Sigmoid colon (tissue), 7 donors: Measurements from ENCODE around the gene TRIM4. TPM values are rescaled to one million over a fixed set of nuclear protein-coding genes. Genes with fewer than 3 reads are reported as not detected.

ENCODE experiments used
- DNase-seq: peaks from one replicate; pipeline ENCODE4 v3.0.0-alpha.2; 2019
- H3K27ac ChIP-seq, 4 donors: fragments of 200-600 bp; sonication (generic); one replicate each; pipeline ENCODE4 v1.5.1; 2016 to 2019; ENCODE audit warnings: mild to moderate bottlenecking in 1 of 4
- H3K27me3 ChIP-seq, 3 donors: fragments of 200-600 bp; sonication (generic); one replicate each; pipeline ENCODE4 v1.5.1; 2019; ENCODE audit warnings: mild to moderate bottlenecking in 1 of 3
- H3K36me3 ChIP-seq, 4 donors: fragments of 200-600 bp; sonication (generic); one replicate each; pipeline ENCODE4 v1.5.1; 2016 to 2019
- H3K4me1 ChIP-seq, 4 donors: fragments of 200-600 bp; sonication (generic); one replicate each; pipeline ENCODE4 v1.5.1; 2017 to 2019
- H3K4me3 ChIP-seq, 4 donors: fragments of 200-600 bp; sonication (generic); one replicate each; pipeline ENCODE4 v1.5.1; 2017 to 2019; ENCODE audit warnings: mild to moderate bottlenecking in 2 of 4, moderate library complexity in 1 of 4
- H3K9me3 ChIP-seq, 4 donors: fragments of 200-600 bp in 3 of 4; sonication (generic) in 3 of 4; one replicate each; pipeline versions ENCODE4 v1.5.1 to v1.6.1; 2013 to 2019
- CTCF ChIP-seq, 4 experiments: fragments of 450-650 bp in 3 of 4; fragments of 200-600 bp in 1 of 4; IDR thresholded peaks; one replicate each; pipeline ENCODE4 v1.5.1; 2016 to 2019; ENCODE audit warnings: antibody characterized with exemption in 4 of 4, mild to moderate bottlenecking in 3 of 4, moderate library complexity in 2 of 4
- EP300 ChIP-seq, 4 donors: sonication (generic); formaldehyde crosslinking; IDR thresholded peaks; one replicate each; pipeline ENCODE4 v1.6.1; 2017; ENCODE audit warnings: antibody characterized with exemption in 4 of 4
- POLR2A ChIP-seq, 2 donors: fragments of 450-650 bp; IDR thresholded peaks; one replicate each; pipeline ENCODE4 v1.6.1; 2016; ENCODE audit warnings: antibody characterized with exemption in 2 of 2, mild to moderate bottlenecking in 2 of 2, moderate library complexity in 2 of 2
- POLR2AphosphoS5 ChIP-seq, 4 donors: sonication (generic); formaldehyde crosslinking; IDR thresholded peaks; one replicate each; pipeline ENCODE4 v1.6.1; 2017; ENCODE audit warnings: antibody characterized with exemption in 4 of 4
- WGBS, 2 donors: extraction: QIAGEN DNeasy Blood & Tissue Kit; methylation state at CpG; one replicate each; pipeline ENCODE4 v1.1.7; 2013; 5-methylcytosine and 5-hydroxymethylcytosine counted together
- intact Hi-C: fragments of 100-400 bp; cut with DNase I; formaldehyde crosslinking; loops from one replicate; pipeline ENCODE4 v1.15.1; 2023
- polyA plus RNA-seq, 3 donors: library from polyadenylated mRNA; stranded (reverse); fragments of 200-250 nt; gene quantifications; one replicate each; pipeline ENCODE4 v1.2.3, GENCODE V29; 2013
- total RNA-seq, 4 donors: library from RNA; depleted of rRNA; stranded (reverse); fragments of >200 nt; gene quantifications; one replicate each; pipeline ENCODE4 v1.1.0, GENCODE V29; 2016
- donor health status: healthy with polysubstance abuse.
- donor health status: Bipolar disorder and iron deficiency.
- donor health status: healthy.

Gene TRIM4
- total and polyA plus RNA-seq, 7 donors, result 12.5 to 33.2 (median 21.9) TPM

GRCh38 chr7:99928994-99929729 is 9.8 kb upstream of the TRIM4 start, which contains the start of gene GJC3:
Gene GJC3, minus strand, starts transcription at chr7:99929620. Its CDS starts 0 bp downstream, at chr7:99929620.
- intact Hi-C loops, result no loop called here
- Histone ChIP-seq H3K36me3 (no peaks in the 10 kb centered on the region), H3K4me3 (peak within 1 kb of the TSS in 2 of 4 donors; percentile 24 to 28), H3K27ac (peak within 1 kb of the TSS in 1 of 4 donors; percentile 1), H3K9me3 (no peaks in the 10 kb centered on the region), H3K27me3 (no peaks in the 10 kb centered on the region), H3K4me1 (peaks cover 0 to 13% (median 0%) of the 10 kb centered on the region in 4 donors)
- TF ChIP-seq POLR2A (IDR thresholded peaks at IDR 0.05), result no peak
- TF ChIP-seq CTCF (IDR thresholded peaks at IDR 0.05), result no peak
- TF ChIP-seq POLR2AphosphoS5 (IDR thresholded peaks at IDR 0.05), result no peak
- TF ChIP-seq EP300 (IDR thresholded peaks at IDR 0.05), result no peak
- 15 to 19% methylated on average over 22 of the region's 22 CpGs for WGBS, 2 donors
- peak; percentile 71 for DNase-seq

- Histone ChIP-seq H3K9me3 (no peaks in the 10 kb centered on the region), H3K4me3 (no peak overlapping the region), H3K36me3 (no peaks in the 10 kb centered on the region), H3K4me1 (peaks cover 0 to 13% (median 0%) of the 10 kb centered on the region in 4 donors), H3K27me3 (no peaks in the 10 kb centered on the region), H3K27ac (no peak overlapping the region)
- WGBS, 2 donors, result 54 to 77% methylated on average over 2 of the region's 2 CpGs
- no peak for TF ChIP-seq EP300 (IDR thresholded peaks at IDR 0.05)
- TF ChIP-seq POLR2AphosphoS5 (IDR thresholded peaks at IDR 0.05), result no peak
- no peak for TF ChIP-seq POLR2A (IDR thresholded peaks at IDR 0.05)
- no peak for TF ChIP-seq CTCF (IDR thresholded peaks at IDR 0.05)
- DNase-seq, result no peak
- intact Hi-C loops, result no loop called here
These were observed 8.9 kb upstream of the TRIM4 start for GRCh38 chr7:99928188-99928587.

GRCh38 chr7:99927536-99927935 is 8.2 kb upstream of the TRIM4 start:
- intact Hi-C loops, result no loop called here
- no peaks in the 10 kb centered on the region for H3K27me3 ChIP-seq
- H3K9me3 ChIP-seq, result no peaks in the 10 kb centered on the region
- DNase-seq, result no peak
- H3K27ac ChIP-seq, result no peak overlapping the region
- TF ChIP-seq POLR2A (IDR thresholded peaks at IDR 0.05) (no peak), EP300 (IDR thresholded peaks at IDR 0.05) (no peak), CTCF (IDR thresholded peaks at IDR 0.05) (no peak), POLR2AphosphoS5 (IDR thresholded peaks at IDR 0.05) (no peak)
- H3K36me3 ChIP-seq, result no peaks in the 10 kb centered on the region
- no peak overlapping the region for H3K4me3 ChIP-seq
- peaks cover 0 to 13% (median 0%) of the 10 kb centered on the region in 4 donors for H3K4me1 ChIP-seq
- 64 to 80% methylated on average over 5 of the region's 5 CpGs for WGBS, 2 donors

- H3K36me3 ChIP-seq, result no peaks in the 10 kb centered on the region
- H3K27me3 ChIP-seq, result no peaks in the 10 kb centered on the region
- H3K4me3 ChIP-seq, result no peak overlapping the region
- intact Hi-C loops, result no loop called here
- no peaks in the 10 kb centered on the region for H3K9me3 ChIP-seq
- no peak overlapping the region for H3K27ac ChIP-seq
- H3K4me1 ChIP-seq, result peaks cover 0 to 13% (median 0%) of the 10 kb centered on the region in 4 donors
- no peak for DNase-seq
- TF ChIP-seq POLR2A (IDR thresholded peaks at IDR 0.05) (no peak), POLR2AphosphoS5 (IDR thresholded peaks at IDR 0.05) (no peak), CTCF (IDR thresholded peaks at IDR 0.05) (no peak), EP300 (IDR thresholded peaks at IDR 0.05) (no peak)
These were observed 7.0 kb upstream of the TRIM4 start for GRCh38 chr7:99926321-99926720.
